Breast epithelium (tissue), 4 donors: ENCODE measurements around the gene EPG5. TPM values are rescaled to one million over a fixed set of nuclear protein-coding genes. Genes with fewer than 3 reads are reported as not detected.
"Not testable (repeated sequence)": the region's sequence is repeated elsewhere in the genome, so short reads cannot be mapped to it uniquely, and the experiment has no call there.

ENCODE experiments used
- DNase-seq, 2 donors: peaks; one replicate each; pipeline ENCODE4 v3.0.0-alpha.2; 2019; ENCODE audit warnings: low spot score in 2 of 2
- H3K27ac ChIP-seq, 2 donors: fragments of 200-600 bp; sonication (generic) in 1 of 2; one replicate each; pipeline ENCODE4 v1.5.1; 2016 to 2019; ENCODE audit warnings: mild to moderate bottlenecking in 1 of 2
- H3K27me3 ChIP-seq, 2 donors: fragments of 200-600 bp; sonication (generic) in 1 of 2; one replicate each; pipeline versions ENCODE4 v1.5.1 to v1.6.0; 2017 to 2019; ENCODE audit warnings: control low read depth in 1 of 2, mild to moderate bottlenecking in 1 of 2
- H3K36me3 ChIP-seq: fragments of 200-600 bp; one replicate; pipeline ENCODE4 v1.5.1; 2019
- H3K4me1 ChIP-seq, 2 donors: fragments of 200-600 bp; sonication (generic); one replicate each; pipeline ENCODE4 v1.5.1; 2016 to 2019; ENCODE audit warnings: control low read depth in 1 of 2
- H3K4me3 ChIP-seq, 3 donors: fragments of 200-600 bp; sonication (generic); 1 replicate in 2 of 3; 2 replicates in 1 of 3; pipeline ENCODE4 v1.5.1; 2016 to 2019; ENCODE audit warnings: mild to moderate bottlenecking in 3 of 3, moderate library complexity in 2 of 3
- H3K9me3 ChIP-seq, 2 donors: fragments of 200-600 bp; sonication (generic) in 1 of 2; one replicate each; pipeline ENCODE4 v1.5.1; 2016 to 2019; ENCODE audit warnings: control low read depth in 1 of 2
- CTCF ChIP-seq, 3 donors: fragments of 450-650 bp; IDR thresholded peaks; one replicate each; pipeline ENCODE4 v1.5.1; 2016 to 2017; ENCODE audit warnings: antibody characterized with exemption in 3 of 3, mild to moderate bottlenecking in 3 of 3, moderate library complexity in 3 of 3
- POLR2A ChIP-seq: fragments of 450-650 bp; IDR thresholded peaks from one replicate; pipeline ENCODE4 v1.6.1; 2016; ENCODE audit warnings: antibody characterized with exemption, mild to moderate bottlenecking, moderate library complexity
- POLR2AphosphoS5 ChIP-seq, 3 donors: sonication (generic); formaldehyde crosslinking; IDR thresholded peaks; one replicate each; pipeline ENCODE4 v1.6.1; 2017; ENCODE audit warnings: antibody characterized with exemption in 3 of 3
- intact Hi-C: fragments of 100-400 bp; cut with DNase I; formaldehyde crosslinking; loops from one replicate; pipeline ENCODE4 v1.15.1; 2023; ENCODE audit warnings: low total_unique reads
- total RNA-seq, 3 donors: library from RNA; depleted of rRNA; stranded (reverse); fragments of >200 nt; gene quantifications; one replicate each; pipeline ENCODE4 v1.1.0, GENCODE V29; 2016

EPG5 gene
- total RNA-seq, 3 donors from 2014 or later: 38.7 to 64.5 (median 48.8) TPM

DNA sequence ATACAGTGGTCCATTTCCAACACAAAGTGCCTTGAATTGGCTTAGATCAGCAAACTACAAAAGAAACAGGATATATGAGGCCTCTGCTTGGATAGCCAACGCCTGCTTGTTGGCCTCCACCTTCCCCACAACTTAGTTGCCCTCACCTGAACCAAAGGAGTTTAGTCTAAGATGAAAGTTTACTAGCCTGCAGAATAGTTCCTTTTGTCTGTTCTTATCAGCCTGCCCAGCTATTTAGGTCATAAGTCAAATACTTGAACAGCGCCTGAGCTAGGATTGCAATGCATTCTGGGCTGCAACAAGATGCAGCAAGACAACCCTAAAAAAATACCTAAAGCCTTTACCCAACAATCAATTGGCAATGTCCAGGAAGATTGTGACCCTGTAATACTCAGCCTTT is 13.1 kb upstream of the EPG5 start:
- no peaks in the 10 kb centered on the region for H3K27me3 ChIP-seq
- no peak overlapping the region for H3K27ac ChIP-seq
- no peaks in the 10 kb centered on the region for H3K36me3 ChIP-seq
- H3K9me3 ChIP-seq: no peaks in the 10 kb centered on the region
- H3K4me3 ChIP-seq: no peak overlapping the region
- no peaks in the 10 kb centered on the region for H3K4me1 ChIP-seq
- intact Hi-C loops: no loop called here
- no peak for TF ChIP-seq POLR2A
- no peak for TF ChIP-seq POLR2AphosphoS5 (IDR thresholded peaks at IDR 0.05)
- TF ChIP-seq CTCF (IDR thresholded peaks at IDR 0.05): no peak
- no peak for DNase-seq

DNA sequence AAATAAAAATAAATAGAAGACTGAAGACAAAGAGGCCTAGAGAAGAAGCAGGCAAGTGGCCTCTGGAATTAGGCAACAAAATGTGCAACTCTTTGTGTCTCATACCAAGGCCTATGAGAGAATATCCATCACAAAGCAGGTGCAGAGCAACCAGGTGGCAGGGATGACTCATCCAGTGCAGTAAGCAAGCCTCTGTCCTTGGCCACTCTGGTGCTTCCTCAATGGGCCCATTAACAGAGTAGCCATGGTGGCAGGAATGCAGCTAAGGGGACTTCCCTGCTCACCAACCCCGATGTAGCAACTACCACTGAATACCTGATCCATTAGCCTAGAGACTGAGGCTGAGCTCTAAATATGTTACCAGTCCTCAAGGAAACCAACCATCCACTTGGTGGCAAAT is 11.0 kb upstream of the EPG5 start:
- DNase-seq: no peak
- Histone ChIP-seq H3K4me1 (no peaks in the 10 kb centered on the region), H3K27ac (no peak overlapping the region), H3K36me3 (no peaks in the 10 kb centered on the region), H3K27me3 (no peaks in the 10 kb centered on the region), H3K9me3 (no peaks in the 10 kb centered on the region), H3K4me3 (no peak overlapping the region)
- intact Hi-C loops: no loop called here
- TF ChIP-seq CTCF (IDR thresholded peaks at IDR 0.05): no peak
- no peak for TF ChIP-seq POLR2A
- TF ChIP-seq POLR2AphosphoS5 (IDR thresholded peaks at IDR 0.05): no peak

- no peak for TF ChIP-seq POLR2AphosphoS5 (IDR thresholded peaks at IDR 0.05)
- no peak for TF ChIP-seq POLR2A
- DNase-seq: no peak
- H3K27me3 ChIP-seq: no peaks in the 10 kb centered on the region
- no peaks in the 10 kb centered on the region for H3K36me3 ChIP-seq
- no peak overlapping the region for H3K27ac ChIP-seq
- intact Hi-C loops: no loop called here
- H3K4me3 ChIP-seq: no peak overlapping the region
- no peaks in the 10 kb centered on the region for H3K4me1 ChIP-seq
- H3K9me3 ChIP-seq: no peaks in the 10 kb centered on the region
Observed at GRCh38 chr18:45976974-45977373, 9.8 kb upstream of the EPG5 start.

DNA sequence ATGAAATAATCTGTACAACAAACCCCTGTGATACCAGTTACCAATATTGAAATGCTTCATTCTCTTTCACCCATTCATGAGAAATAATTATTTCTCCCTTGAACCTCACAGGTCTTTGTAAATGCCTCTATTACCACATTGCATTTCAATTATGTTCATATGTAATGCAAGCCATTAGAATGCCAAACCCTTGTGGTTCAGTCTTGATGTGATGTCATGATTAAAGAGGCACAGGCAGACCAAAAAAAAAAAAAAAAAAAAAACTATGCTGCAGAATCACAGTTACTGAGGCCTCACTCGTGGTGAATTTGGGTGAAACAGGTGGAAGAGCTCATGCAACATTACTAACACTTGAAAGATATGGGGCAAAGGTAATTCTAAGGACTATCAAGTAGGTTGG is 9.4 kb upstream of the EPG5 start:
- Histone ChIP-seq H3K4me3 (no peak overlapping the region), H3K27ac (no peak overlapping the region)
- intact Hi-C loops: no loop called here

GRCh38 chr18:45974088-45974536 is 7.0 kb upstream of the EPG5 start:
- intact Hi-C loops: no loop called here
- peak; percentile 41 to 72 (median 67) for TF ChIP-seq CTCF (IDR thresholded peaks at IDR 0.05)
- TF ChIP-seq POLR2AphosphoS5 (IDR thresholded peaks at IDR 0.05): no peak
- DNase-seq: peak in 1 of 2 donors; percentile 39
- Histone ChIP-seq H3K27ac (no peak overlapping the region), H3K4me1 (no peaks in the 10 kb centered on the region), H3K4me3 (no peak overlapping the region), H3K9me3 (no peaks in the 10 kb centered on the region), H3K27me3 (no peaks in the 10 kb centered on the region), H3K36me3 (no peaks in the 10 kb centered on the region)

More for the DNA sequence above, 9.4 kb upstream of the EPG5 start:
- H3K27me3 ChIP-seq: no peaks in the 10 kb centered on the region
- TF ChIP-seq POLR2A (no peak), CTCF (IDR thresholded peaks at IDR 0.05) (no peak), POLR2AphosphoS5 (IDR thresholded peaks at IDR 0.05) (no peak)
- no peaks in the 10 kb centered on the region for H3K4me1 ChIP-seq
- no peaks in the 10 kb centered on the region for H3K36me3 ChIP-seq
- DNase-seq: no peak
- no peaks in the 10 kb centered on the region for H3K9me3 ChIP-seq

DNA sequence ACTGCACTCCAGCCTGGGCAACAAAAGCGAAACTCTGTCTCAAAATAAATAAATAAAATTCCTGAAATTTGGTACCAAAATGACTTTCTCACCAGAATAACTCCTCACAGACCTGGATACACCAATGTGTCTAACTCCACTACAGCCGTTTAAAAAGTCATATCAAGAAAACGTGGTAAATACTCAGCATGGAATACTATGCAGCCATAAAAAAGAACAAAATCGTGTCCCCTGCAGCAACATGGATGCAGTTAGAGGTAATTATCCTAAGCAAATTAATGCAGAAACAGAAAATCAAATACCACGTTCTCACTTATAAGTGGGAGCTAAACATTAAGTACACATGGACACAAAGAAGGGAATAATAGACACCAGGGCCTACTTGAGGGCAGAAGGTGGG is 2.2 kb downstream of the EPG5 start:
- H3K27me3 ChIP-seq, H3K4me1 ChIP-seq, H3K27ac ChIP-seq, DNase-seq, intact Hi-C loops, H3K4me3 ChIP-seq, H3K36me3 ChIP-seq, H3K9me3 ChIP-seq: not testable (repeated sequence)
